Stimulated activated memory B cell treated with anti-CD40 and anti-IgM and Interleukin-4, amounts not matched to agents 10 μg/mL and 1 μg/mL and 100 μg/mL, for 72 hours (primary cell): Measurements from ENCODE around the gene AP5Z1.

ENCODE experiments used
- ATAC-seq: fragments of 150-1000 bp; cut with Tn5 transposase; 2 replicates; pipeline ENCODE4 v1.10.0; 2021
- H3K27ac Mint-ChIP-seq: one replicate; pipeline ENCODE4 v1.8.0; 2022; ENCODE audit warnings: mild to moderate bottlenecking, mixed read lengths
- H3K27me3 Mint-ChIP-seq: one replicate; pipeline ENCODE4 v1.8.0; 2022; ENCODE audit warnings: mixed read lengths
- H3K36me3 Mint-ChIP-seq: one replicate; pipeline ENCODE4 v1.8.0; 2022; ENCODE audit warnings: mixed read lengths
- H3K4me1 Mint-ChIP-seq: one replicate; pipeline ENCODE4 v1.8.0; 2022; ENCODE audit warnings: mixed read lengths
- H3K4me3 Mint-ChIP-seq: one replicate; pipeline ENCODE4 v1.8.0; 2022; ENCODE audit warnings: mild to moderate bottlenecking, moderate library complexity, mixed read lengths
- H3K9me3 Mint-ChIP-seq: one replicate; pipeline ENCODE4 v1.8.0; 2022; ENCODE audit warnings: mixed read lengths

Gene AP5Z1

DNA sequence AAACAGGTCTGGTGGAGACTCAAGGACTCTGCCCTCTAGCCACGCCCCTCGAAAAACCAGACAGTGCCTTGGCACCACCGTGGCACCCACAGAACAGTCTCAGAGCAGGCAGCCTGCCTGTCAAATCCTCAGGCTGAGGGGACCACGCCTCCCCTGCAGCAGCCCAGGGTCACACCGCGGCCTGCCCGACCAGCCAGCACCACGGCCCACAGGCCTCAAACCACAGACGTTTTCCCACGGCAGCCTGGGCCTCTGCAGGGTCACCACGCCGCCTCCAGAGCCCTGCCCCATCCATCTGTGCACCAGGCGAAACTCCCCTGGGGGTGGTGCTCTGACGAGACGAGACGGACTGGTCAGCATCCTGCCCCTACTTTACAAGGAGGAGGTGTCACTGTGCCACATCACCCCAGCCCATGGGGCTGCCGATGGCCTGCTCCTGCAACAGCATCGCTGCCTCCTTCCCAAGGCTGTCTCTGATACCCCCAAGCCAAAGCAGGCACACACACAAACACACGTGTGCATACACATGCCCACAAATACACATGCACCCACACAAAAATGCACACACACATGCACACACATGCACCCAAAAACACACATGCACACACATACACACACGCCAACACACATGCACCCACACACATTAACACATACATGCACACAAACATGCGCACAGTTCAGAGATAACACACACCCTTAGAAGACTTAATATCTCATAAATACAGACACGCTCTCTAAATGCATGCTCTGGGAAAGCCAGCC, 61.8 kb downstream of the AP5Z1 start:
- H3K9me3 Mint-ChIP-seq: no peaks in the 10 kb centered on the region
- no peak for ATAC-seq
- no peak overlapping the region for H3K4me3 Mint-ChIP-seq
- peaks cover 11% of the 10 kb centered on the region for H3K27me3 Mint-ChIP-seq
- no peaks in the 10 kb centered on the region for H3K4me1 Mint-ChIP-seq
- no peaks in the 10 kb centered on the region for H3K36me3 Mint-ChIP-seq
- no peak overlapping the region for H3K27ac Mint-ChIP-seq

DNA sequence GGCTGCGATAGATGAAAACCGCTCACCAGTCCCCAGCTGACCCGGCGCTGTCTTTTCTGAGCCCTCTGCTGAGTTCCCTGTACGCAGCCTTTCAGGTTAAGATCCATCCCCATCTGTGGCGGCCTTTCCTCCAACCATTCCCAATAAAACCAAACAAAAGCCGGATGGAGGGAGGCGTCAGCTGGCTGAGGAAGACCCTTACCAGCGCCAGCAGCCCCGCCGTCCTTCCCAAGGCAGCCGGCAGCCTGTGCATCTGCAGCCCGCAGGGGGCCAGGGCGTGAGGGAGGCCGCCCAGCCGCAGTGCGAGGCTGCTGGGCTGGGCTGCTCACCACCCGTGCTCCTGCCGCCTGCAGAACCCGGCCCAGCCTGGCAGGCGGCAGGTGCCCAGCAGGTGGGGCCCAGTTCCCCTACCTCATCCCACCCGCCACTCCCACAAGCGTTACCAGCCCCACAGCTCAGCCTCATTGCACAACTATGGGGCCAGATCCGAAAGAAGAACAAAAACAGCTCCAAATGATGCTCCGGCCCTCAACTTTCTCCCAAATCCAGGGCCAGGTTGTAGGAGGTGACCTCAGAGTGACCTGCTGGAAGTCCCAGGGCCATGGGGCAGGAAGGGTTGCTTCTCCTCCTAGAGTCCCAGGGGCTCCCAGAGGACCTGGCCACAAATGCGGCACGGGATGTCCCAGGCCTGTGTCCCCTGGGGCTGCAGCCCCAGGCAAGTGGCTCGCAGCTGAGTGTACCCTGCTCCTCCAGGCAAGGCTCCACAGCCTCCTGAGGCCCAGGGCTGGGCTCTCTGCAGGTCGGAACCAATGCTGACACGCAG, 62.6 kb downstream of the AP5Z1 start:
- peaks cover 19% of the 10 kb centered on the region for H3K27me3 Mint-ChIP-seq
- no peak overlapping the region for H3K4me3 Mint-ChIP-seq
- H3K27ac Mint-ChIP-seq: no peak overlapping the region
- no peak for ATAC-seq
- no peaks in the 10 kb centered on the region for H3K4me1 Mint-ChIP-seq
- H3K9me3 Mint-ChIP-seq: no peaks in the 10 kb centered on the region
- H3K36me3 Mint-ChIP-seq: no peaks in the 10 kb centered on the region

DNA sequence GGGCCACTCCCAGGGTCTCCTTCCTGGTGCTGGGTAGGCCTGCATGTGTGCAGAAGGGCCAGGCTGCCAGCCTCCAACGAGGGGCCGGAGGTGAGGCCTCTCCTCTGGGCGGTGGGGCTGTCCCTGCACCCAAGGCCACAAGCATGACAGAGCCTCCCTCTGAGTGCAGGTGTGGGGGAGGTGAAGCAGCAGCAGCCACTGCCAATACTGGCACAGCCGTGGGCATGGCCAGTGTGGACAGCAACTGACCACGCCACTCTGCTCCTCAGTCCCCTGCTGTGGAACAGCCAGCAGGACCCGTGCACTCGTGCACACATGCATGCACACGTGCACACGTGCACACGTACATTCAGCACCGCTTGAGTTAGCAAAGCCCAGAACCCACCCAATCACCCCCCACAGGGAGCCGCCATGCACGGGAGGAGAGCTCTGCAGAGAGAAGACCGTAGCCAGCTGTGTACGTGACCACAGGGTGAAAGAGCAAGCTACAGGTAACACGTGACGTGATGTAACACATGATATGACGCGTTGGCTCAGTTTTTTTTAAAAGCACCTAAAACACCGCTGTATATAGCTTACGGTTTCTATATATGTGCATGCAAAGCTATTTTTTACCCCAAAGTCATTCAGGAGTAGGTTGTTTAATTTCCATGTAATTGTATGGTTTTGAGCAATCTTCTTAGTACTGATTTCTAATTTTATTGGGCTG, 63.4 kb downstream of the AP5Z1 start:
- H3K9me3 Mint-ChIP-seq: no peaks in the 10 kb centered on the region
- no peaks in the 10 kb centered on the region for H3K4me1 Mint-ChIP-seq
- H3K36me3 Mint-ChIP-seq: no peaks in the 10 kb centered on the region
- no peak for ATAC-seq
- H3K27me3 Mint-ChIP-seq: peaks cover 27% of the 10 kb centered on the region
- H3K4me3 Mint-ChIP-seq: no peak overlapping the region
- no peak overlapping the region for H3K27ac Mint-ChIP-seq

DNA sequence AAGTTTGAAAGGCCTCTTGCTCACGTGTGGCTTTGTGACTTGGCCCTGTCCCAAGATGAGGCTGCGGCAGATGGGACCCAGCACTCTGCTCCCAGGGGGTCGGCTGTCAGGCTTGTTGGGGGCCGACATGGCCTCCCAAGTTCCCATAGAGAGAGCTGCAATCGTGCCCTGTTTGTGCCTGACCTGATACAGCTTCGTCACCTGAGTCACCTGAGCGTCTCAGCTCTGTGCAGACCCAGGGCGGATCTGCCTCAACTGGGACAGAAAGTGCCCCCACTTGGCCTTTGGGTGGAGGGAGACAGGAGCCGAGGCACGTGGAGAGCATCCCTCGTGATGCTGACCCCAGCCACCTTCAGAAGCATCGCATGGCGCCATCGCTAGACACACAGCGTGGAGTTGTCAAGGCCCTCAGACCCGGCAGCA, 64.7 kb downstream of the AP5Z1 start:
- Mint-ChIP-seq H3K36me3 (no peaks in the 10 kb centered on the region), H3K27ac (no peak overlapping the region), H3K4me1 (no peaks in the 10 kb centered on the region), H3K9me3 (no peaks in the 10 kb centered on the region), H3K27me3 (peaks cover 40% of the 10 kb centered on the region), H3K4me3 (no peak overlapping the region)
- no peak for ATAC-seq
